HepG2 (cell line): Measurements from ENCODE around the gene TBL3. TPM values are rescaled to one million over a fixed set of nuclear protein-coding genes. Genes with fewer than 3 reads are reported as not detected.

ENCODE experiments used
- DDIT3 ChIP-seq: sonication (generic); formaldehyde crosslinking; IDR thresholded peaks from 2 replicates; pipeline ENCODE4 v1.4.0; 2020; ENCODE audit warnings: mild to moderate bottlenecking, missing genetic modification reagents
- DNMT1 ChIP-seq: sonication (generic); formaldehyde crosslinking; IDR thresholded peaks from 2 replicates; pipeline ENCODE4 v1.5.1; 2020; ENCODE audit warnings: mild to moderate bottlenecking, missing genetic modification reagents
- ETS1 ChIP-seq: sonication (generic); formaldehyde crosslinking; IDR thresholded peaks from 2 replicates; pipeline ENCODE4 v1.4.0; 2020; ENCODE audit warnings: missing genetic modification reagents
- GTF2F1 ChIP-seq: fragments of 150-350 bp; IDR thresholded peaks from 2 replicates; pipeline ENCODE4 v1.6.1; 2014; ENCODE audit warnings: low read length
- LCORL ChIP-seq, 2 experiments: fragments of 450-650 bp in 1 of 2; sonication (generic) in 1 of 2; formaldehyde crosslinking in 1 of 2; IDR thresholded peaks; 2 replicates each; pipeline versions ENCODE4 v1.5.0 to v1.6.1; 2017 to 2020; ENCODE audit warnings: antibody characterized with exemption in 1 of 2, missing genetic modification reagents in 1 of 2
- MEF2D ChIP-seq: sonication (generic); formaldehyde crosslinking; IDR thresholded peaks from 2 replicates; pipeline ENCODE4 v1.5.1; 2020; ENCODE audit warnings: mild to moderate bottlenecking, missing genetic modification reagents
- MLLT10 ChIP-seq: sonication (generic); formaldehyde crosslinking; IDR thresholded peaks from 2 replicates; pipeline ENCODE4 v1.4.0; 2020; ENCODE audit warnings: missing genetic modification reagents
- MLXIP ChIP-seq: sonication (generic); formaldehyde crosslinking; IDR thresholded peaks from 2 replicates; pipeline ENCODE4 v1.9.0; 2021; ENCODE audit warnings: missing genetic modification reagents, borderline replicate concordance
- RFXAP ChIP-seq: sonication (generic); formaldehyde crosslinking; IDR thresholded peaks from 2 replicates; pipeline ENCODE4 v1.4.0; 2020; ENCODE audit warnings: missing genetic modification reagents, borderline replicate concordance
- SRF ChIP-seq: IDR thresholded peaks from 2 replicates; pipeline ENCODE4 v1.6.1; 2011; ENCODE audit warnings: mild to moderate bottlenecking, low read depth, low read length, moderate library complexity
- SYNCRIP ChIP-seq: fragments of 200-400 bp; formaldehyde crosslinking; IDR thresholded peaks from 2 replicates; pipeline ENCODE4 v1.6.1; 2018; ENCODE audit warnings: mild to moderate bottlenecking, low read depth, low read length; ENCODE audit not compliant: insufficient read depth
- TCF12 ChIP-seq, 2 experiments: fragments of 450-650 bp in 1 of 2; sonication (generic) in 1 of 2; formaldehyde crosslinking in 1 of 2; IDR thresholded peaks; 2 replicates each; pipeline versions ENCODE4 v1.6.1 to v1.8.0; 2017 to 2022; ENCODE audit warnings: antibody characterized with exemption in 1 of 2, mild to moderate bottlenecking in 1 of 2, missing genetic modification reagents in 1 of 2, moderate library complexity in 1 of 2
- ZNF3 ChIP-seq: IDR thresholded peaks from 2 replicates; pipeline ENCODE4 v1.7.0; 2017; ENCODE audit warnings: inconsistent platforms
- ZNF34 ChIP-seq: sonication (generic); formaldehyde crosslinking; IDR thresholded peaks from 2 replicates; pipeline ENCODE4 v1.4.0; 2020; ENCODE audit warnings: mild to moderate bottlenecking, missing genetic modification reagents, borderline replicate concordance
- ZNF503 ChIP-seq: sonication (generic); formaldehyde crosslinking; IDR thresholded peaks from 2 replicates; pipeline ENCODE4 v1.4.0; 2020; ENCODE audit warnings: missing genetic modification reagents
- ZNF724P ChIP-seq: sonication (generic); formaldehyde crosslinking; IDR thresholded peaks from 2 replicates; pipeline ENCODE4 v1.8.0; 2022; ENCODE audit warnings: missing genetic modification reagents, borderline replicate concordance
- polyA plus RNA-seq, 8 experiments: library from polyadenylated mRNA; depleted of rRNA in 3 of 8; stranded (reverse) in 7 of 8; unstranded in 1 of 8; fragments of >200 nt; fragmentation: Illumina TruSeq in 4 of 8; extraction: Trizol in 4 of 8; gene quantifications; 2 replicates each; pipeline versions ENCODE4 v1.2.1 to v1.2.3, GENCODE V29; 2011 to 2016; ENCODE audit warnings: low read depth in 4 of 8, missing spikeins in 1 of 8, mixed read lengths in 1 of 8; ENCODE audit not compliant: insufficient read depth in 1 of 8
- total RNA-seq, 5 experiments: library from RNA; depleted of rRNA; stranded (reverse); fragments of >200 nt; fragmentation: Illumina TruSeq; extraction: Trizol; gene quantifications; 2 replicates each; pipeline ENCODE4 v1.2.3, GENCODE V29; 2016; ENCODE audit warnings: low read depth in 1 of 5
- TF ChIP-seq, protein P1 (sequence below), 2 experiments: IDR thresholded peaks; 2 replicates each; pipeline ENCODE4 v1.6.1; 2011 to 2012; ENCODE audit warnings: low read length in 2 of 2, borderline replicate concordance in 1 of 2, low read depth in 1 of 2, mild to moderate bottlenecking in 1 of 2, moderate library complexity in 1 of 2

Gene TBL3
- total and polyA plus RNA-seq, 2 of the 13 experiments (the other 11 are each of a cell fraction or from before 2014, with no cell fraction given) = 16.8 to 38.0 TPM

- peak; percentile 66; the same call in 1 of the 2 replicates for TF ChIP-seq ZNF503
- TF ChIP-seq, protein P1, sequence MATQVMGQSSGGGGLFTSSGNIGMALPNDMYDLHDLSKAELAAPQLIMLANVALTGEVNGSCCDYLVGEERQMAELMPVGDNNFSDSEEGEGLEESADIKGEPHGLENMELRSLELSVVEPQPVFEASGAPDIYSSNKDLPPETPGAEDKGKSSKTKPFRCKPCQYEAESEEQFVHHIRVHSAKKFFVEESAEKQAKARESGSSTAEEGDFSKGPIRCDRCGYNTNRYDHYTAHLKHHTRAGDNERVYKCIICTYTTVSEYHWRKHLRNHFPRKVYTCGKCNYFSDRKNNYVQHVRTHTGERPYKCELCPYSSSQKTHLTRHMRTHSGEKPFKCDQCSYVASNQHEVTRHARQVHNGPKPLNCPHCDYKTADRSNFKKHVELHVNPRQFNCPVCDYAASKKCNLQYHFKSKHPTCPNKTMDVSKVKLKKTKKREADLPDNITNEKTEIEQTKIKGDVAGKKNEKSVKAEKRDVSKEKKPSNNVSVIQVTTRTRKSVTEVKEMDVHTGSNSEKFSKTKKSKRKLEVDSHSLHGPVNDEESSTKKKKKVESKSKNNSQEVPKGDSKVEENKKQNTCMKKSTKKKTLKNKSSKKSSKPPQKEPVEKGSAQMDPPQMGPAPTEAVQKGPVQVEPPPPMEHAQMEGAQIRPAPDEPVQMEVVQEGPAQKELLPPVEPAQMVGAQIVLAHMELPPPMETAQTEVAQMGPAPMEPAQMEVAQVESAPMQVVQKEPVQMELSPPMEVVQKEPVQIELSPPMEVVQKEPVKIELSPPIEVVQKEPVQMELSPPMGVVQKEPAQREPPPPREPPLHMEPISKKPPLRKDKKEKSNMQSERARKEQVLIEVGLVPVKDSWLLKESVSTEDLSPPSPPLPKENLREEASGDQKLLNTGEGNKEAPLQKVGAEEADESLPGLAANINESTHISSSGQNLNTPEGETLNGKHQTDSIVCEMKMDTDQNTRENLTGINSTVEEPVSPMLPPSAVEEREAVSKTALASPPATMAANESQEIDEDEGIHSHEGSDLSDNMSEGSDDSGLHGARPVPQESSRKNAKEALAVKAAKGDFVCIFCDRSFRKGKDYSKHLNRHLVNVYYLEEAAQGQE (IDR thresholded peaks at IDR 0.05; ENCODE audit: borderline replicate concordance in 1 of 2, low read depth in 1 of 2, low read length in 2 of 2) = peak in 1 of 2 experiments; percentile 46; a peak in 1 of 4 replicates
- no peak for TF ChIP-seq DDIT3 (CRISPR knock-in tag)
- TF ChIP-seq MLXIP (CRISPR knock-in tag) = peak; percentile 21; the same call in 1 of the 2 replicates
- no peak for TF ChIP-seq DNMT1 (CRISPR knock-in tag)
- no peak for TF ChIP-seq SYNCRIP
- no peak for TF ChIP-seq ETS1 (CRISPR knock-in tag)
- TF ChIP-seq ZNF34 (CRISPR knock-in tag) = no peak
- peak; percentile 71; the same call in 1 of the 2 replicates for TF ChIP-seq MEF2D
- no peak for TF ChIP-seq ZNF3
- TF ChIP-seq TCF12 (IDR thresholded peaks at IDR 0.05) = no peak
- no peak for TF ChIP-seq TCF12 (CRISPR knock-in tag; IDR thresholded peaks at IDR 0.05)
- no peak for TF ChIP-seq MLLT10 (CRISPR knock-in tag)
- TF ChIP-seq LCORL (IDR thresholded peaks at IDR 0.05) = no peak
- TF ChIP-seq LCORL (CRISPR knock-in tag; IDR thresholded peaks at IDR 0.05) = 0 out of 2 replicates have a peak, but pooled peaks have one; percentile 26
- TF ChIP-seq SRF = no peak
- no peak; the same call in 1 of the 2 replicates for TF ChIP-seq ZNF724P
- peak; percentile 56; the same call in 1 of the 2 replicates for TF ChIP-seq RFXAP (CRISPR knock-in tag)
- peak; percentile 86; the same call in 1 of the 2 replicates for TF ChIP-seq GTF2F1
Observed at GRCh38 chr16:1964506-1965395, 7.1 kb upstream of the TBL3 start, which contains the start of gene RPS2 (continued).
